ENCODE data around the gene KIF2C.

GRCh38 chr1:44792736-44793502 lies 53.3 kb downstream of the KIF2C start:
- TF ChIP-seq CTCF (IDR thresholded peaks at IDR 0.05) (no peak), POLR2A (IDR thresholded peaks at IDR 0.05) (no peak)
